Activated naive CD8-positive, alpha-beta T cell treated with anti-CD3 and anti-CD28 coated beads for 36 hours (primary cell): ENCODE data around the gene ANGEL1. TPM values are rescaled to one million over a fixed set of nuclear protein-coding genes. Genes with fewer than 3 reads are reported as not detected.
A peak's percentile ranks its signal among the peaks of the same experiment; 100 is the strongest.

Experiments used
- DNase-seq: peaks from one replicate; pipeline ENCODE4 v3.0.0; 2021
- H3K27ac Mint-ChIP-seq: one replicate; pipeline ENCODE4 v1.8.0; 2022; ENCODE audit warnings: mild to moderate bottlenecking, moderate library complexity, mixed read lengths
- H3K27me3 Mint-ChIP-seq: one replicate; pipeline ENCODE4 v1.8.0; 2022; ENCODE audit warnings: mild to moderate bottlenecking, mixed read lengths
- H3K36me3 Mint-ChIP-seq: one replicate; pipeline ENCODE4 v1.8.0; 2021; ENCODE audit warnings: mild to moderate bottlenecking, mixed read lengths
- H3K4me1 Mint-ChIP-seq: one replicate; pipeline ENCODE4 v1.8.0; 2021; ENCODE audit warnings: mixed read lengths
- H3K4me3 Mint-ChIP-seq: one replicate; pipeline ENCODE4 v1.8.0; 2022; ENCODE audit warnings: mild to moderate bottlenecking, moderate library complexity, mixed read lengths
- H3K9me3 Mint-ChIP-seq: one replicate; pipeline ENCODE4 v1.8.0; 2022; ENCODE audit warnings: mixed read lengths
- total RNA-seq, 2 experiments: library from RNA; stranded (reverse); gene quantifications; one replicate each; pipeline ENCODE4 v1.2.3, GENCODE V29; 2021

Gene ANGEL1
- total RNA-seq, 2 experiments from 2014 or later = 14.9 to 17.1 TPM

- Mint-ChIP-seq H3K27ac (peak overlapping the region; percentile 70), H3K27me3 (peaks cover 12% of the 10 kb centered on the region), H3K4me1 (peaks cover 15% of the 10 kb centered on the region), H3K4me3 (no peak overlapping the region), H3K9me3 (no peaks in the 10 kb centered on the region), H3K36me3 (no peaks in the 10 kb centered on the region)
- peak; percentile 72 for DNase-seq
Measured at GRCh38 chr14:76767681-76768656, 44.7 kb downstream of the ANGEL1 start.

GRCh38 chr14:76765461-76765931, 47.2 kb downstream of the ANGEL1 start:
- Mint-ChIP-seq H3K4me1 (peaks cover 16% of the 10 kb centered on the region), H3K9me3 (no peaks in the 10 kb centered on the region), H3K27ac (no peak overlapping the region), H3K4me3 (no peak overlapping the region), H3K36me3 (no peaks in the 10 kb centered on the region), H3K27me3 (peaks cover 22% of the 10 kb centered on the region)
- no peak for DNase-seq

GRCh38 chr14:76763096-76764041, 49.3 kb downstream of the ANGEL1 start:
- peaks cover 37% of the 10 kb centered on the region for H3K27me3 Mint-ChIP-seq

GRCh38 chr14:76762411-76763095, 50.1 kb downstream of the ANGEL1 start:
- H3K27ac Mint-ChIP-seq = no peak overlapping the region
- H3K9me3 Mint-ChIP-seq = no peaks in the 10 kb centered on the region
- H3K4me1 Mint-ChIP-seq = peaks cover 2% of the 10 kb centered on the region
- peaks cover 43% of the 10 kb centered on the region for H3K27me3 Mint-ChIP-seq
- peak overlapping the region; percentile 75 for H3K4me3 Mint-ChIP-seq
- no peaks in the 10 kb centered on the region for H3K36me3 Mint-ChIP-seq
- DNase-seq = no peak

More at GRCh38 chr14:76763096-76764041, 49.3 kb downstream of the ANGEL1 start:
- no peaks in the 10 kb centered on the region for H3K36me3 Mint-ChIP-seq
- peaks cover 8% of the 10 kb centered on the region for H3K4me1 Mint-ChIP-seq
- no peaks in the 10 kb centered on the region for H3K9me3 Mint-ChIP-seq
- H3K4me3 Mint-ChIP-seq = no peak overlapping the region
- no peak overlapping the region for H3K27ac Mint-ChIP-seq
- DNase-seq = no peak

- Mint-ChIP-seq H3K27ac (no peak overlapping the region), H3K36me3 (no peaks in the 10 kb centered on the region), H3K4me3 (peak overlapping the region; percentile 75), H3K4me1 (peaks cover 2% of the 10 kb centered on the region), H3K27me3 (peaks cover 43% of the 10 kb centered on the region), H3K9me3 (no peaks in the 10 kb centered on the region)
- DNase-seq = no peak
Measured at GRCh38 chr14:76761960-76762410, 50.7 kb downstream of the ANGEL1 start.

- Mint-ChIP-seq H3K4me1 (peaks cover 2% of the 10 kb centered on the region), H3K27me3 (peaks cover 43% of the 10 kb centered on the region), H3K27ac (no peak within 1 kb of the TSS), H3K36me3 (no peaks in the 10 kb centered on the region), H3K4me3 (peak within 1 kb of the TSS; percentile 75), H3K9me3 (no peaks in the 10 kb centered on the region)
- DNase-seq = peak; percentile 70
Measured at GRCh38 chr14:76761136-76761959, 51.3 kb downstream of the ANGEL1 start, which contains the start of gene VASH1. VASH1 (plus strand) TSS chr14:76761468; CDS start chr14:76762822, 1,354 bp downstream.

- no peak for DNase-seq
- no peaks in the 10 kb centered on the region for H3K36me3 Mint-ChIP-seq
- H3K27ac Mint-ChIP-seq = no peak overlapping the region
- peaks cover 43% of the 10 kb centered on the region for H3K27me3 Mint-ChIP-seq
- peak overlapping the region; percentile 63 for H3K4me3 Mint-ChIP-seq
- H3K4me1 Mint-ChIP-seq = peaks cover 2% of the 10 kb centered on the region
- H3K9me3 Mint-ChIP-seq = no peaks in the 10 kb centered on the region
Measured at GRCh38 chr14:76760331-76761135, 52.1 kb downstream of the ANGEL1 start.

- Mint-ChIP-seq H3K27ac (no peak overlapping the region), H3K4me3 (no peak overlapping the region), H3K4me1 (peaks cover 2% of the 10 kb centered on the region), H3K36me3 (no peaks in the 10 kb centered on the region), H3K9me3 (no peaks in the 10 kb centered on the region), H3K27me3 (peaks cover 43% of the 10 kb centered on the region)
- DNase-seq = no peak
Measured at GRCh38 chr14:76759589-76759988, 53.1 kb downstream of the ANGEL1 start.

GRCh38 chr14:76756371-76756750, 56.3 kb downstream of the ANGEL1 start:
- H3K36me3 Mint-ChIP-seq = no peaks in the 10 kb centered on the region
- no peak overlapping the region for H3K4me3 Mint-ChIP-seq
- no peak overlapping the region for H3K27ac Mint-ChIP-seq
- no peaks in the 10 kb centered on the region for H3K9me3 Mint-ChIP-seq
- DNase-seq = no peak
- peaks cover 27% of the 10 kb centered on the region for H3K27me3 Mint-ChIP-seq
- H3K4me1 Mint-ChIP-seq = peaks cover 2% of the 10 kb centered on the region

- Mint-ChIP-seq H3K27ac (no peak overlapping the region), H3K4me3 (no peak overlapping the region), H3K36me3 (no peaks in the 10 kb centered on the region), H3K27me3 (peaks cover 24% of the 10 kb centered on the region), H3K9me3 (no peaks in the 10 kb centered on the region), H3K4me1 (peaks cover under 1% of the 10 kb centered on the region)
- no peak for DNase-seq
Measured at GRCh38 chr14:76755610-76756370, 56.9 kb downstream of the ANGEL1 start.

GRCh38 chr14:76754586-76754985, 58.1 kb downstream of the ANGEL1 start:
- Mint-ChIP-seq H3K4me3 (no peak overlapping the region), H3K36me3 (no peaks in the 10 kb centered on the region), H3K9me3 (no peaks in the 10 kb centered on the region), H3K4me1 (no peaks in the 10 kb centered on the region), H3K27me3 (peaks cover 13% of the 10 kb centered on the region), H3K27ac (no peak overlapping the region)
- no peak for DNase-seq

GRCh38 chr14:76753541-76754198, 59.0 kb downstream of the ANGEL1 start:
- H3K4me1 Mint-ChIP-seq = no peaks in the 10 kb centered on the region
- DNase-seq = no peak
- H3K4me3 Mint-ChIP-seq = no peak overlapping the region
- H3K27ac Mint-ChIP-seq = no peak overlapping the region
- H3K9me3 Mint-ChIP-seq = no peaks in the 10 kb centered on the region
- peaks cover 8% of the 10 kb centered on the region for H3K27me3 Mint-ChIP-seq
- no peaks in the 10 kb centered on the region for H3K36me3 Mint-ChIP-seq
